Measurements from ENCODE around the gene KDF1. TPM values are rescaled to one million over a fixed set of nuclear protein-coding genes. Genes with fewer than 3 reads are reported as not detected.
A peak's percentile ranks its signal among the peaks of the same experiment; 100 is the strongest.

Gene KDF1
- total RNA-seq = not detected
- long read RNA-seq, donor 1 = 0 reads
- long read RNA-seq, donor 2 = 0 reads

GRCh38 chr1:26959722-26960624 lies at the start of gene KDF1:
TSS of gene KDF1 (minus strand) at chr1:26960468. CDS start at chr1:26952380, 8,088 bp downstream.
- no peak for DNase-seq (ENCODE audit: low spot score)
- intact Hi-C loops (cut with DNase I) = no loop called here

GRCh38 chr1:27009601-27010197 lies 49.4 kb upstream of the KDF1 start:
- no peak for DNase-seq (ENCODE audit: low spot score)
- intact Hi-C loops (cut with DNase I) = no loop called here

GRCh38 chr1:27007909-27008582 lies 47.8 kb upstream of the KDF1 start:
- intact Hi-C loops (cut with DNase I) = no loop called here
- no peak for DNase-seq (ENCODE audit: low spot score)

GRCh38 chr1:27006683-27007082 lies 46.4 kb upstream of the KDF1 start:
- DNase-seq (ENCODE audit: low spot score) = no peak
- intact Hi-C loops (cut with DNase I) = no loop called here

- no peak for DNase-seq (ENCODE audit: low spot score)
- intact Hi-C loops (cut with DNase I) = no loop called here
Measured at GRCh38 chr1:27005648-27006496, 45.6 kb upstream of the KDF1 start.

GRCh38 chr1:27005166-27005530 lies 44.9 kb upstream of the KDF1 start:
- no peak for DNase-seq (ENCODE audit: low spot score)
- intact Hi-C loops (cut with DNase I) = no loop called here

- intact Hi-C loops (cut with DNase I) = loop anchor here in 1 of 2 donors (1.0 kb wide), 1 partner anchor 50 kb away; no protein-coding TSS in a partner anchor
- no peak for DNase-seq (ENCODE audit: low spot score)
Measured at GRCh38 chr1:27004471-27005165, 44.4 kb upstream of the KDF1 start.

- intact Hi-C loops (cut with DNase I) = loop anchor here in 1 of 2 donors (1.0 kb wide), 1 partner anchor 50 kb away; no protein-coding TSS in a partner anchor
- no peak for DNase-seq (ENCODE audit: low spot score)
Measured at GRCh38 chr1:27003745-27004470, 43.6 kb upstream of the KDF1 start.

GRCh38 chr1:27001570-27002360 lies 41.5 kb upstream of the KDF1 start:
- intact Hi-C loops (cut with DNase I) = no loop called here
- DNase-seq (ENCODE audit: low spot score) = no peak

- DNase-seq (ENCODE audit: low spot score) = no peak
Measured at GRCh38 chr1:27000817-27001460, 40.7 kb upstream of the KDF1 start.

GRCh38 chr1:27000090-27000816 lies 40.0 kb upstream of the KDF1 start:
- intact Hi-C loops (cut with DNase I) = no loop called here
- DNase-seq (ENCODE audit: low spot score) = no peak

More at GRCh38 chr1:27000817-27001460, 40.7 kb upstream of the KDF1 start:
- intact Hi-C loops (cut with DNase I) = no loop called here

- DNase-seq (ENCODE audit: low spot score) = peak; percentile 88
- intact Hi-C loops (cut with DNase I) = loop anchor here in 1 of 2 donors (5.0 kb wide), 2 partner anchors 43 to 98 kb away; no protein-coding TSS in a partner anchor
Measured at GRCh38 chr1:26999440-26999987, 39.2 kb upstream of the KDF1 start.

- intact Hi-C loops (cut with DNase I) = loop anchor here in 1 of 2 donors (5.0 kb wide), 2 partner anchors 44 to 99 kb away; no protein-coding TSS in a partner anchor
Measured at GRCh38 chr1:26998429-26999300, 38.4 kb upstream of the KDF1 start.

GRCh38 chr1:26996665-26997064 lies 36.4 kb upstream of the KDF1 start:
- no peak for DNase-seq (ENCODE audit: low spot score)
- intact Hi-C loops (cut with DNase I) = loop anchor here in 1 of 2 donors (5.0 kb wide), 2 partner anchors 46 to 101 kb away; no protein-coding TSS in a partner anchor

More at GRCh38 chr1:26998429-26999300, 38.4 kb upstream of the KDF1 start:
- no peak for DNase-seq (ENCODE audit: low spot score)

All from posterior vena cava (tissue), 2 donors.